ENCODE data around the gene SLC14A1.

Gene SLC14A1

DNA sequence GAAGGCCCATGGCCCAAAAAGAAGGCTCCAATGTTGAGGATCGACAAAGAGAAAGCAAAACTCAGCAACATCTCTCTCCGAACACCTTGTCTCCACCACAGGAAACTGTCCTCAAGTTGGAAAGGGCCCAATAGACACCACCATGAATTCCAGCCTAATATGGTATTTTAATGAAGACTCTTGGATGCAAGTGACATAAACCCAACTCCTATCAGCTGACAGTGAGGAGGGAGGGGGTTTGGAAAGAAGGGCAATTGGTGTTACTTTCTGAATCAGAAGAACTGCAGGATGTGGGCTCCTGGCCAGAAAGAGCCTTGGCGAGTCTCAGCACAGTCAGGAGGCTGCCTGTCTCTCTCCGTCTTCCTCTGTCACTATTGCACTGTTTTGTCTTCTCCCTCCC, 61.2 kb downstream of the SLC14A1 start:
- no peak for TF ChIP-seq POLR2AphosphoS5 (IDR thresholded peaks at IDR 0.05; ENCODE audit: low read depth, low read length)
- TF ChIP-seq, protein P1, sequence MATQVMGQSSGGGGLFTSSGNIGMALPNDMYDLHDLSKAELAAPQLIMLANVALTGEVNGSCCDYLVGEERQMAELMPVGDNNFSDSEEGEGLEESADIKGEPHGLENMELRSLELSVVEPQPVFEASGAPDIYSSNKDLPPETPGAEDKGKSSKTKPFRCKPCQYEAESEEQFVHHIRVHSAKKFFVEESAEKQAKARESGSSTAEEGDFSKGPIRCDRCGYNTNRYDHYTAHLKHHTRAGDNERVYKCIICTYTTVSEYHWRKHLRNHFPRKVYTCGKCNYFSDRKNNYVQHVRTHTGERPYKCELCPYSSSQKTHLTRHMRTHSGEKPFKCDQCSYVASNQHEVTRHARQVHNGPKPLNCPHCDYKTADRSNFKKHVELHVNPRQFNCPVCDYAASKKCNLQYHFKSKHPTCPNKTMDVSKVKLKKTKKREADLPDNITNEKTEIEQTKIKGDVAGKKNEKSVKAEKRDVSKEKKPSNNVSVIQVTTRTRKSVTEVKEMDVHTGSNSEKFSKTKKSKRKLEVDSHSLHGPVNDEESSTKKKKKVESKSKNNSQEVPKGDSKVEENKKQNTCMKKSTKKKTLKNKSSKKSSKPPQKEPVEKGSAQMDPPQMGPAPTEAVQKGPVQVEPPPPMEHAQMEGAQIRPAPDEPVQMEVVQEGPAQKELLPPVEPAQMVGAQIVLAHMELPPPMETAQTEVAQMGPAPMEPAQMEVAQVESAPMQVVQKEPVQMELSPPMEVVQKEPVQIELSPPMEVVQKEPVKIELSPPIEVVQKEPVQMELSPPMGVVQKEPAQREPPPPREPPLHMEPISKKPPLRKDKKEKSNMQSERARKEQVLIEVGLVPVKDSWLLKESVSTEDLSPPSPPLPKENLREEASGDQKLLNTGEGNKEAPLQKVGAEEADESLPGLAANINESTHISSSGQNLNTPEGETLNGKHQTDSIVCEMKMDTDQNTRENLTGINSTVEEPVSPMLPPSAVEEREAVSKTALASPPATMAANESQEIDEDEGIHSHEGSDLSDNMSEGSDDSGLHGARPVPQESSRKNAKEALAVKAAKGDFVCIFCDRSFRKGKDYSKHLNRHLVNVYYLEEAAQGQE (IDR thresholded peaks at IDR 0.05; ENCODE audit: insufficient read depth in 1 of 2, low read depth in 2 of 2, low read length in 2 of 2) = no peak
- TF ChIP-seq SIN3A (IDR thresholded peaks at IDR 0.05; ENCODE audit: borderline replicate concordance, insufficient read depth, low read length) = no peak
- no peak for TF ChIP-seq FOXP2 (optimal IDR thresholded peaks at IDR 0.05; ENCODE audit: borderline replicate concordance, extremely low read depth, extremely low read length, insufficient read depth)
- no peak for TF ChIP-seq TAF1 (IDR thresholded peaks at IDR 0.05; ENCODE audit: borderline replicate concordance, insufficient read depth, low read length)

DNA sequence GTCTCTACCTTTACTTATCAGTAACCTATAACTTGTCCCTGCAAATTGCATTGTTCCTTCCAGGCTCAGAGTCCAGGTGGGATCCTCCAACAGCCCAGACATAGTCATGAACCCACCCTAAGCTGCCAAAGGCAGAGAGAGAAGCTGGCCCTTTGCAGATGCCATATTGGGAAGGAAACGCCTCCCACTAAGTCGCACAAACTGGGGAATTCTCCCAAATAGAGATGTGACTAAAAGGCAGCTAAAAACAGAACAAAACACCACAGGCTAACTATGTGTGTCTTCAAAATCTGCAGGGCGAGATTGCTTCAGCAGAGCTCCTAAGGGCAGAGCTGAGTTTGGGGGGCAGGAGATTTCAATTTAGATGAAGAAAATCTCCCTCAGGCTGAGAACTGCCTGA, 63.0 kb downstream of the SLC14A1 start:
- TF ChIP-seq SIN3A (IDR thresholded peaks at IDR 0.05; ENCODE audit: borderline replicate concordance, insufficient read depth, low read length) (no peak), TAF1 (IDR thresholded peaks at IDR 0.05; ENCODE audit: borderline replicate concordance, insufficient read depth, low read length) (no peak), POLR2AphosphoS5 (IDR thresholded peaks at IDR 0.05; ENCODE audit: low read depth, low read length) (no peak), FOXP2 (optimal IDR thresholded peaks at IDR 0.05; ENCODE audit: borderline replicate concordance, extremely low read depth, extremely low read length, insufficient read depth) (no peak)
- TF ChIP-seq, protein P1 (IDR thresholded peaks at IDR 0.05; ENCODE audit: insufficient read depth in 1 of 2, low read depth in 2 of 2, low read length in 2 of 2) = no peak

DNA sequence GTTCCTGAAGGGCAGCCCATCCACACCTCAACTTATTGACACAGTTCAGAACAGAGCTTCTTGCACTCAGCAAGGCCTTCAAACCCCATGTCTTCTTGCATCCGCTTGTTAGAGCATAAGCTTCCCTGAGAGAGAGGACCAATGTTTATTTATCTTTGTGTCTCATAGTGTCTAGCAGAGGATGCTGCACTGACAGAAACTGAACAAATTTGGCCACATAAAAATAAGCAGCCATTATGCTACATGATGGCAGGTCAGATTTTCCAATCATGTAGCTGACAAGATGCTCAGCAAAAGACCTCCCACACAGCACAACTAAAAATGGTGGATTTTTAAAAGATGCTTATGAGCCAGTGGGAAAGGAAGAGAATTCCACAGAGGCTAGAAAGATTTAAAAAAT, 63.4 kb downstream of the SLC14A1 start:
- TF ChIP-seq SIN3A (IDR thresholded peaks at IDR 0.05; ENCODE audit: borderline replicate concordance, insufficient read depth, low read length) (no peak), FOXP2 (optimal IDR thresholded peaks at IDR 0.05; ENCODE audit: borderline replicate concordance, extremely low read depth, extremely low read length, insufficient read depth) (no peak), TAF1 (IDR thresholded peaks at IDR 0.05; ENCODE audit: borderline replicate concordance, insufficient read depth, low read length) (no peak), POLR2AphosphoS5 (IDR thresholded peaks at IDR 0.05; ENCODE audit: low read depth, low read length) (no peak)
- TF ChIP-seq, protein P1 (IDR thresholded peaks at IDR 0.05; ENCODE audit: insufficient read depth in 1 of 2, low read depth in 2 of 2, low read length in 2 of 2) = no peak

DNA sequence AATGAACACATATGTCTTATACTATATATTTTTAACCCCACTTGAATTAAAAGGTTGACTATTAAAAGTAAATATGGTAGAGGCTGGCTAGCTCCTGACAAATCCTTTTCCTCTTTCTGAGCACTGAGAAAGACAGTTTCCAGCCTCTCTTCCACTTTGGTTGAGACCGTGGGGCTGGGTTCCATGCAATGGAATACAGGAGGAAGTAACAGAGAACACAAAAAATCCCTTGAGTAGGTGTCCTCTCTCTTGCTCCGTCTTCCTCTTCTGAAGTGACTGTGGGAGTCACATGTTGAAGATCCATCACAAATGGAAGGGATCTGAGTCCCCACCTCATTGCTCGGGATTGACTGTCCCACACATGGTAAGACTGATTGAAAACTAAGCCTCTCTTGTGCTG, 64.9 kb downstream of the SLC14A1 start:
- TF ChIP-seq POLR2AphosphoS5 (IDR thresholded peaks at IDR 0.05; ENCODE audit: low read depth, low read length) = no peak
- TF ChIP-seq FOXP2 (optimal IDR thresholded peaks at IDR 0.05; ENCODE audit: borderline replicate concordance, extremely low read depth, extremely low read length, insufficient read depth) = no peak
- TF ChIP-seq, protein P1 (IDR thresholded peaks at IDR 0.05; ENCODE audit: insufficient read depth in 1 of 2, low read depth in 2 of 2, low read length in 2 of 2) = no peak
- TF ChIP-seq TAF1 (IDR thresholded peaks at IDR 0.05; ENCODE audit: borderline replicate concordance, insufficient read depth, low read length) = no peak
- no peak for TF ChIP-seq SIN3A (IDR thresholded peaks at IDR 0.05; ENCODE audit: borderline replicate concordance, insufficient read depth, low read length)
